Upper lobe of left lung (tissue), 4 donors: ENCODE measurements around the gene PJA1.

Source experiments
- POLR2AphosphoS5 ChIP-seq, 2 donors: sonication (generic); formaldehyde crosslinking; IDR thresholded peaks; one replicate each; pipeline ENCODE4 v1.5.1; 2017; ENCODE audit warnings: antibody characterized with exemption in 2 of 2
- TF ChIP-seq, protein P1 (sequence below), 6 experiments: fragments of 450-650 bp in 4 of 6; fragments of 200-600 bp in 2 of 6; sonication (generic) in 2 of 6; IDR thresholded peaks; one replicate each; pipeline ENCODE4 v1.5.1; 2016 to 2019; ENCODE audit warnings: antibody characterized with exemption in 6 of 6

DNA sequence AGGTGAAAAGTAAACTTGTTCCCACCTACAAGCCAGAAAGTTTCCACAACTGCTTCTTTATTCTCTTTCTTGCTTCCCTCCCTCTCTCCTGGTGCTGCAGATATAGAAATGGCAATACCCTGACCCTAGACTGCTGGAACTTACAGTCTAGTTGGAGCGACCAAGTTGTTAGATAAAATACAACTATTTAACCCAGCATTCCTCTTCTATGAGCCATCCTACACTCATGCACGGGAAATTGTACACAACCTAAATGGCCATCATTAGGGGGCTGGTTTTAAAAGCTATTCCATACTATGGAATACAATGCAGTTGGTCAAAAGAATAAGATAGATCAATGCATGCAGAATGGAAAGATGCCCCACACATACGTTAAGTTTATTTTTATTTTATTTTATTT is 41.1 kb downstream of the PJA1 start:
- TF ChIP-seq, protein P1, sequence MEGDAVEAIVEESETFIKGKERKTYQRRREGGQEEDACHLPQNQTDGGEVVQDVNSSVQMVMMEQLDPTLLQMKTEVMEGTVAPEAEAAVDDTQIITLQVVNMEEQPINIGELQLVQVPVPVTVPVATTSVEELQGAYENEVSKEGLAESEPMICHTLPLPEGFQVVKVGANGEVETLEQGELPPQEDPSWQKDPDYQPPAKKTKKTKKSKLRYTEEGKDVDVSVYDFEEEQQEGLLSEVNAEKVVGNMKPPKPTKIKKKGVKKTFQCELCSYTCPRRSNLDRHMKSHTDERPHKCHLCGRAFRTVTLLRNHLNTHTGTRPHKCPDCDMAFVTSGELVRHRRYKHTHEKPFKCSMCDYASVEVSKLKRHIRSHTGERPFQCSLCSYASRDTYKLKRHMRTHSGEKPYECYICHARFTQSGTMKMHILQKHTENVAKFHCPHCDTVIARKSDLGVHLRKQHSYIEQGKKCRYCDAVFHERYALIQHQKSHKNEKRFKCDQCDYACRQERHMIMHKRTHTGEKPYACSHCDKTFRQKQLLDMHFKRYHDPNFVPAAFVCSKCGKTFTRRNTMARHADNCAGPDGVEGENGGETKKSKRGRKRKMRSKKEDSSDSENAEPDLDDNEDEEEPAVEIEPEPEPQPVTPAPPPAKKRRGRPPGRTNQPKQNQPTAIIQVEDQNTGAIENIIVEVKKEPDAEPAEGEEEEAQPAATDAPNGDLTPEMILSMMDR (IDR thresholded peaks at IDR 0.05), result no peak
- no peak for TF ChIP-seq POLR2AphosphoS5 (IDR thresholded peaks at IDR 0.05)
